Cardiac muscle cell (in vitro differentiated cells and primary cell): ENCODE measurements around the gene CISD3. TPM values are rescaled to one million over a fixed set of nuclear protein-coding genes. Genes with fewer than 3 reads are reported as not detected.

Source experiments
- DNase-seq, 2 donors: peaks; one replicate each; pipeline versions ENCODE4 v3.0.0 to v3.0.0-alpha.2; 2010 to 2017; ENCODE audit warnings: low read depth in 1 of 2, low spot score in 1 of 2
- H3K27ac ChIP-seq: fragments of 200-600 bp; sonication (generic); 2 replicates; pipeline ENCODE4 v1.5.1; 2016
- H3K27me3 ChIP-seq: fragments of 200-600 bp; sonication (generic); 2 replicates; pipeline ENCODE4 v1.6.0; 2016; ENCODE audit warnings: control low read depth
- H3K36me3 ChIP-seq: fragments of 200-600 bp; sonication (generic); 2 replicates; pipeline ENCODE4 v1.5.1; 2016; ENCODE audit warnings: control low read depth
- H3K4me1 ChIP-seq: fragments of 200-600 bp; sonication (generic); 2 replicates; pipeline ENCODE4 v1.8.1; 2017; ENCODE audit warnings: low read depth, mild to moderate bottlenecking, mixed run types
- H3K4me3 ChIP-seq: fragments of 200-600 bp; sonication (generic); 2 replicates; pipeline ENCODE4 v1.5.1; 2016; ENCODE audit warnings: mild to moderate bottlenecking
- H3K9me3 ChIP-seq: fragments of 200-600 bp; sonication (generic); 2 replicates; pipeline ENCODE4 v1.5.1; 2017; ENCODE audit warnings: low read depth, mild to moderate bottlenecking, control low read depth
- CTCF ChIP-seq: IDR thresholded peaks from 2 replicates; pipeline ENCODE4 v1.5.1; 2012; ENCODE audit warnings: low read depth, mild to moderate bottlenecking, low read length
- polyA plus RNA-seq: library from polyadenylated mRNA; unstranded; fragments of >200 nt; fragmentation: Nextera tagmentation; extraction: Ambion mirVana; gene quantifications from 2 replicates; pipeline ENCODE4 v1.2.1, GENCODE V29; 2016
- total RNA-seq: library from RNA; depleted of rRNA; stranded (reverse); fragments of >200 nt; gene quantifications from 2 replicates; pipeline ENCODE4 v1.2.3, GENCODE V29; 2016

The CISD3 gene
- total and polyA plus RNA-seq, 2 experiments from 2014 or later = 4.9 to 29.7 TPM

GRCh38 chr17:38702166-38702915 lies 27.8 kb upstream of the CISD3 start:
- peak overlapping the region; percentile 95 for H3K4me3 ChIP-seq
- no peaks in the 10 kb centered on the region for H3K9me3 ChIP-seq
- no peaks in the 10 kb centered on the region for H3K36me3 ChIP-seq
- H3K4me1 ChIP-seq = peaks cover 4% of the 10 kb centered on the region
- no peak for TF ChIP-seq CTCF
- H3K27me3 ChIP-seq = peaks cover 39% of the 10 kb centered on the region
- peak; percentile 88 to 91 for DNase-seq
- peak overlapping the region; percentile 77 for H3K27ac ChIP-seq

GRCh38 chr17:38702916-38703741 lies 27.0 kb upstream of the CISD3 start:
- H3K27me3 ChIP-seq = peaks cover 32% of the 10 kb centered on the region
- no peak for TF ChIP-seq CTCF
- DNase-seq = no peak

GRCh38 chr17:38703742-38704605 lies 26.2 kb upstream of the CISD3 start:
- Histone ChIP-seq H3K9me3 (no peaks in the 10 kb centered on the region), H3K4me1 (peaks cover 4% of the 10 kb centered on the region), H3K36me3 (no peaks in the 10 kb centered on the region), H3K4me3 (peak overlapping the region; percentile 95), H3K27me3 (peaks cover 28% of the 10 kb centered on the region), H3K27ac (peak overlapping the region; percentile 87)
- TF ChIP-seq CTCF = no peak
- DNase-seq = peak; percentile 52 to 87

More at GRCh38 chr17:38702916-38703741, 27.0 kb upstream of the CISD3 start:
- H3K4me3 ChIP-seq = peak overlapping the region; percentile 95
- peaks cover 4% of the 10 kb centered on the region for H3K4me1 ChIP-seq
- no peaks in the 10 kb centered on the region for H3K36me3 ChIP-seq
- H3K27ac ChIP-seq = peak overlapping the region; percentile 64
- no peaks in the 10 kb centered on the region for H3K9me3 ChIP-seq

GRCh38 chr17:38704606-38705522 lies 25.3 kb upstream of the CISD3 start, which contains the start of gene MLLT6:
Gene MLLT6 (plus strand): TSS chr17:38705273. CDS start chr17:38705633, 360 bp downstream.
- TF ChIP-seq CTCF = no peak
- peak within 1 kb of the TSS; percentile 95 for H3K4me3 ChIP-seq
- H3K27me3 ChIP-seq = peaks cover 20% of the 10 kb centered on the region
- peak; percentile 79 to 84 for DNase-seq
- no peaks in the 10 kb centered on the region for H3K9me3 ChIP-seq
- no peaks in the 10 kb centered on the region for H3K36me3 ChIP-seq
- peak within 1 kb of the TSS; percentile 87 for H3K27ac ChIP-seq
- H3K4me1 ChIP-seq = peaks cover 4% of the 10 kb centered on the region
